CD1c-positive myeloid dendritic cell (primary cell): Measurements from ENCODE around the gene HSPG2.
"Not testable (repeated sequence)": the region's sequence is repeated elsewhere in the genome, so short reads cannot be mapped to it uniquely, and the experiment has no call there.

Experiments
- DNase-seq: peaks from one replicate; pipeline ENCODE4 v3.0.0-alpha.2; 2016; ENCODE audit errors: extremely low spot score

Gene HSPG2

GRCh38 chr1:21843996-21844395 is 93.1 kb downstream of the HSPG2 start:
- no peak for DNase-seq

DNA sequence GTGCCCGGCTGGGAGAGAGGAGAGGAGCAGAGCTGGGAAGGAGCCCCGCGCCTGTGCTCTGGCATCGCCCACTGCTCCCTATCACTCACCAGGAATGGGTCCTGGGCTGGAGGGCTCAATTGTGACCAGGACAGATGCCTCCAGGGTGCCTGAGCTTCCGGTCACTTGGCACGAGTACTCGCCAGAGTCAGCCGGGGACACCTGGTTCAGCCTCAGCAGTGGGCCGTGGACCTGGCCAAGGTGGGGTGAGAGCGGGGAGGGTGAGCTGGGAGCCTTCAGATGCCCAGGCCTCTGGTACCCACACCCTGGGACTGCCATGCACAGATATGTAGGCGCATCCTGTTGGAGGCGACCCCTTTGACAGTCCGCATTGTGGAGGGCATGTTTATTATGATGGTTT is 93.9 kb downstream of the HSPG2 start:
- DNase-seq = no peak

DNA sequence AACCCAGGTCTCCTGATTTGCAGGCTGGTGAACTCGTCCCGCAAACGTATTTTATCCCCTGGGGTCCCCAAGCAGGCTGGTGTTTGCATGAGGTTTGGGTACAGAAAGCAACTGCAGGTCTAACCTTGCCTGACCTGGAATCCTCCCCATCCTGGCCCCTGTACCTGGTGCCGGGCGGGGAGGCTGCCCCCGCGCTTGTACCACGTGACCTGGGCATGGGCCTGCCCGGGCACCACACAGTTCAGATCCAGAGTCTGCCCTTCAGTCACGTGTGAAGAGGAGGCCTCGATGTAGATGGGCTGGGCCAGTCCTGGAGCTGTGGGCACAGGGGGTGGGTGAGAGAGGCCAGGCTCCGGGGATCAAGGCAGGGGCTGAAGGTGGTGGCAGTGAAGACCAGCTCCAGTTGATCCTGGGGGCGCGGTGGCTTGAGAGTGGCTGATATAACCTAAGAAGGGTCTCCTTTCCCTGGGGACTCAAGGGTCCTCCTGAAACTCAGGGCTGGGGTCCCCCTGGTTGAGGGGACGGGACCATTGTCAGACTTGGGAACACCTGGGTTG is 94.4 kb downstream of the HSPG2 start:
- no peak for DNase-seq

DNA sequence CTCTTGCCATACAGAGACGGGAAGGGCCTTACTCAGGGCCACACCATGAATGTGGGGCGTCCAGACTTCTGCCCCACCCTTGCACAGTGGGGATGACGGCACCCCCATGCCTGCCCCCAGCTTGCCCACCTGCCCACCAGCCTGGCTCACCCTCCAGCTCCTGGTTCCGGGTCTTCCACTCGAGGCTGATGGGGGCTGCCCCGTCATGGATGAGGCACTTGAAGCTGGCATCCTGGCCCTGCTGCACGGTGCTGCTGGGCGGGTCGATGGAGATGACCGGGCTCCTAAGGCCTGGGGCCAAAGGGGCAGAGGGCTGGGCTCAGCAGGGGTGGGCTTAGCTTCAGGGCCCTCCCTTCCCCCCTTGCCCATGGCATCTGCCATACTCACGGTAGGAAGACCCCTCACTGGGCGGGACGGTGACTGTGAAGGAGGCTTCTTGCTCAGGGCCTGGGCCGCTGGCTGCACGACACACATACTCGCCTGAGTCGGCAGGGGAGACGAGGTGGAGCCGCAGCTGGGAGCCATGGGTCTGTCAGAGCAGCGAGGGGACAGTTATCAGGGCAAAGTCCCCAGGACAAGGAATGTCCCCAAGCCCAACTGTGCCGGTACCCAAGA is 95.2 kb downstream of the HSPG2 start:
- no peak for DNase-seq

DNA sequence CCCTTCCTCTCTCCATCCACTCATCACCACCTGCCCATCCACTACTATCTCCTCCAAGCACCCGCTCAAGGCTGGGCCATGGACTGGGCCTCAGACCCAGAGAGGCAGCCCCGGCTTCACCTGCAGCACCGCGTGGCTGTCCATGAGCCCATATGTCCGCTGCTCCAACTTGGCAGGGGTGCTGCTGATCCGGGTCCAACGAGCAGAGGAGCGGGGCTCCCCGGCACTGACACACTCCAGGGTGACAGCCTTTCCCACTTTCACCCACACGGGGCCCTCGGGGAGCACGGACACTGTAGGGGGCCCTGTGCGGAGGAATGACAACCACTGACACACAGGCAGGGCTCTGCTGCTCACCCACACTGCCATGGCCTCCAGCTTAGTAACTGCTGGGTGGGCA is 96.1 kb downstream of the HSPG2 start:
- DNase-seq = no peak

- DNase-seq = no peak
Measured at GRCh38 chr1:21839337-21840037, 97.6 kb downstream of the HSPG2 start.

GRCh38 chr1:21838359-21839157 is 98.6 kb downstream of the HSPG2 start:
- no peak for DNase-seq

- no peak for DNase-seq
Measured at GRCh38 chr1:21837476-21837875, 99.6 kb downstream of the HSPG2 start.

- DNase-seq = no peak
Measured at GRCh38 chr1:21836729-21837128, 100.4 kb downstream of the HSPG2 start.

DNA sequence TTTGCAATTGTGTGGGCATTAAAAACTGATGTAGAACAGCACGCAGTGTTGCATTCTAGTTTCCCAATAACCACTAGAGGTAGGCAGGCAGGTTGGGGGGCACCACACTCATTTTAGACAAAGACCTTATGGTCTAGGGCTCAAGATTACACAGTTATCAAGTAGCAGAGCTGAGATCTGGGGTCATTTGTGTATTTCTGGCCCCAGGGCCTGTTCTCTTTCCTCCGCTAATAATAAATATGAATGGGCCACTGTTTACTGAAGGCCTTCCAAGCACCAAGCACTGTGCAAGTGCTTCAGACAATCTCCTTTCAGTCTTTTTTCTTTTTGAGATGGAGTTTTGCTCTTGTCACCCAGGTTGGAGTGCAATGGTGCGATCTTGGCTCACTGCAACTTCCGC is 101.1 kb downstream of the HSPG2 start:
- DNase-seq = no peak

DNA sequence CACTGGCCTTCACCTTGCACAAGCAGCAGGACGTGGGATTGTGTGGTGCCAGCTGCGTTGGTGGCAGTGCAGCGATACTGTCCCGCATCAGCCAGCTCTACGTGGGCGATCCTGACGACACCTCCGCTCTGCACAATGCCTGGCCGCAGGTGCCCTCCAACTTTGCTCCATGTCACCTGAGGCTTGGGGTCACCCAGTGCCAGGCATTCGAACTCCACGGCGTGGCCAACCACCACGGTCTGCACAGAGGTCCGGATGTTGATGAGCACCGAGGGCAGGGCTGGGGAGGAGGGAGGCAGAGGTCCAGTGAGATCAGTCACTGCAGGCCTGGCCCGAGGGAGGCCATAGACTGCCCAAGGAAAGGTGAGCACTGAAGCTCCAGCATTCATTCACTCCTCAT is 102.4 kb downstream of the HSPG2 start:
- no peak for DNase-seq

DNA sequence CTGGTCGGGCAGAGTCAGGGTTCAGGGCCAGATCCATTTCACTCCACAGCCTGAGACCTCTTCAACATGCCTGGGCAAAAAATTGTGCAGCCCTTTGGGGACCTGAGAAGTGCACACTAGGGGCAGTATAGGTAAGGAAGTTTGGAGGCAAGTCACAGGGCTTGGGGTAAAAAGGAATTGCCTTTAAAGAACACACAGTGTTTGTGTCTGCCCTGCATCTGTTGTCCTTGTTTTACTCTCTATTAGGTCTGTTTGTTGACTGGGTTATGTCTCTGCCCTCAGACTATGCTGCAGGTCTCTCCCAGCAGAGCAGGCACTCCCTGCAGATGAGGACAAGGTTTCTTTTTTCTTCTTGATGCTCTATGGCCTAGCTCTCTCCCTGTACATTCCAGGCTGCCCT is 103.0 kb downstream of the HSPG2 start:
- no peak for DNase-seq

DNA sequence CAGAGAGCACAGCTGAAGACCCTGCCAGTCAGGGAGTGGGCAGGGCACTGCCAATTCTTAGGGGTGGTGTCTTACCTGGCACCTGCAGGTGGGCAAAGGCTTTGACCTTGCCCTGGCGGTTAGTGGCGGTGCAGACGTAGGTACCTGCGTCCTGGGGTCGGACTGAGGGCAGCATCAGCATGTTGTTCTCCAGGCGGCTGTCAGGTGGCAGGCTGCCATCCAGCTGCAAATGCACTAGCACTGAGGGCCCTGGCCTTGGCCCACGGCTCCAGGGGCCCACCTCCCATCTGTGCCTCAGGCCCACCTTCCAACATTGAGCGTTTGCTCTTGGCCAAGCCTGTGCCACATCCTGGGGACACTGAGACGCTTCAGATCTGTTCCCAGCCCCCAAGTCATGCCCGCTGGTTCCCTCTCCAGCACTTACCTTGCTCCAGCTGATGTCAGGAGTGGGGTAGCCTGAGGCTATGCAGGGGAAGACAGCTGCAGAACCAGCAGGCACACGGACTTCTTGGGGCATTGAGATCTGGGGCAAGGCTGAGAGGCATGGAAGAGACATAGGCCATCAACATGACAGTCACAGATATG is 103.6 kb downstream of the HSPG2 start:
- DNase-seq = no peak

- DNase-seq = no peak
Measured at GRCh38 chr1:21831454-21831970, 105.6 kb downstream of the HSPG2 start.

GRCh38 chr1:21830792-21831453 is 106.2 kb downstream of the HSPG2 start:
- no peak for DNase-seq

- no peak for DNase-seq
Measured at GRCh38 chr1:21829294-21829693, 107.8 kb downstream of the HSPG2 start.

- DNase-seq = no peak
Measured at GRCh38 chr1:21828506-21829210, 108.5 kb downstream of the HSPG2 start.

DNA sequence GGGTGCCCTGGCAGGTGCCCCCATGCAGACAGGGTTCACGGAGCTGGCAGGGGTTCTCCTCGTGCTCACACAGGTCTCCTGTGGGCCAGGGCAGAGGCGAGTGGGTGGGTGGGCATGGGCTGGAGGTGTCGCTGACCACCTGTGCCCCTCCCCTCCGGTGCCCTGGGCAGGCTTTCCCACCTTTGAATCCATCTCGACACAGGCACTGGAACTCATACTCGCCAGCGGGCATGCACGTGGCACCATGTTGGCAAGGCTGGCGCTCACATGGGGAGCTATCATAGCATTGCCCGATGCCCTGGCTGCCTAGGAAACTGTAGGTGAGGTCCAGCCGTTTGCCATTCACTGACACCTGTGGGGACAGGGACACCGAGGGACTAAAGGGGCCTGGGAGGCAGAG is 109.0 kb downstream of the HSPG2 start:
- no peak for DNase-seq

- DNase-seq = no peak
Measured at GRCh38 chr1:21827141-21827679, 109.9 kb downstream of the HSPG2 start.

DNA sequence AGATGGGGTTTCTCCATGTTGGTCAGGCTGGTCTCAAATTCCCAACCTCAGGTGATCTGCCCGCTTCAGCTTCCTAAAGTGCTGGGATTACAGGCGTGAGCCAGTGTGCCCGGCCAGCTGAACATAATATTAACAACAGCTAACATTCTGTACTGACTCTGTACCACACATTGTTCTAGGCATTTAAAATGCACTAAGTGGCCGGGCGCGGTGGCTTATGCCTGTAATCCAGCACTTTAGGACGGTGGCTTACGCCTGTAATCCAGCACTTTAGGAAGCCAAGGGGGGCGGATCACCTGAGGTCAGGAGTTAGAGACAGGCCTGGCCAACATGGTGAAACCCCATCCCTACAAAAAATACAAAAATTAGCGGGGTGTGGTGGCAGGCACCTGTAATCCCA is 110.4 kb downstream of the HSPG2 start:
- DNase-seq = not testable (repeated sequence)

DNA sequence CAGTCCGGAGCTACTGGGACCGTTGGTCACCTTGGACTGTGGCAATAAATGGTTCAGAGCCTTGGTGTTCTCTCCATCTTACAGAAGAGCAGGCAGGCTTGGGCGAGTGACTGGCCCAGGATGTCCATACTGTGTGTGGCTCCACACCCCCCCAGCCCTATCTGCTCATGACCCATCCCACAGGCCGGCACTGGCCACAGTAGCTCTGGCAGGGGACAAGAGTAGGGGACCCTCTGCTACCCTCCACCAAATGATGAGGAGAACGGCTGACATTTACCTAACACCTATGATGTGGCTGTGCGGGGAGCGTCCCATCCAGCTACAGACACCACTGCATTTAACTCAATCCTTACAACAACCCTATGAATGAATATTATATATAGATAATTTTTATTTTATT is 111.7 kb downstream of the HSPG2 start:
- DNase-seq = no peak
